ENCODE data around the gene CPNE6. TPM values are rescaled to one million over a fixed set of nuclear protein-coding genes. Genes with fewer than 3 reads are reported as not detected.

CPNE6 gene
- total RNA-seq, 1 donor from 2014 or later: not detected

- H3K9me3 Mint-ChIP-seq (ENCODE audit: unreplicated experiment): no peaks in the 10 kb centered on the region
- no peak for TF ChIP-seq CTCF (IDR thresholded peaks at IDR 0.05)
These were observed 48.3 kb downstream of the CPNE6 start for GRCh38 chr14:24119691-24120090.

DNA sequence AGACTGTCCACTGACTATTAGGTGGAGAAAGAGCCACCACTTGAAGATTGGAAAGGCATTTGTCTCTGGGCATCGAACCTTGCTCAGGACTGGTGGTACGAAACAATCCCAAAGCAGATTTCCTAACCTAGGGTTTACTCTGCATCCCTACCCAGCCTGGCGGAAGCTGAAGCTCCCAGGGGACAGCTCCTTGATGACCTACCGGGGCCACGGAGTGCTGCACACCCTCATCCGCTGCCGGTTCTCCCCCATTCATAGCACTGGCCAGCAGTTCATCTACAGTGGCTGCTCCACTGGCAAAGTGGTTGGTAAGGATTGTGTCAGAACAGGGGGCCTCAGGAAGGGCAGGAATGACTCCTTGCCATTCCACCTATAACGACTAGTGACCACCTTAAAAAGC, 49.8 kb downstream of the CPNE6 start:
- peaks cover 38% of the 10 kb centered on the region for H3K36me3 Mint-ChIP-seq (ENCODE audit: unreplicated experiment)
- peaks cover under 1% of the 10 kb centered on the region for H3K4me1 Mint-ChIP-seq (ENCODE audit: unreplicated experiment)
- H3K27ac Mint-ChIP-seq (ENCODE audit: unreplicated experiment): no peak overlapping the region
- no peak overlapping the region for H3K4me3 Mint-ChIP-seq (ENCODE audit: unreplicated experiment)
- H3K27me3 Mint-ChIP-seq (ENCODE audit: unreplicated experiment): no peaks in the 10 kb centered on the region
- no peak for TF ChIP-seq CTCF (IDR thresholded peaks at IDR 0.05)
- DNase-seq (ENCODE audit: extremely low spot score, unreplicated experiment): no peak
- no peaks in the 10 kb centered on the region for H3K9me3 Mint-ChIP-seq (ENCODE audit: unreplicated experiment)

More at GRCh38 chr14:24119691-24120090, 48.3 kb downstream of the CPNE6 start:
- no peak for DNase-seq (ENCODE audit: extremely low spot score, unreplicated experiment)
- H3K4me3 Mint-ChIP-seq (ENCODE audit: unreplicated experiment): no peak overlapping the region
- peaks cover 12% of the 10 kb centered on the region for H3K4me1 Mint-ChIP-seq (ENCODE audit: unreplicated experiment)
- no peak overlapping the region for H3K27ac Mint-ChIP-seq (ENCODE audit: unreplicated experiment)
- no peaks in the 10 kb centered on the region for H3K27me3 Mint-ChIP-seq (ENCODE audit: unreplicated experiment)
- peaks cover 38% of the 10 kb centered on the region for H3K36me3 Mint-ChIP-seq (ENCODE audit: unreplicated experiment)

GRCh38 chr14:24122416-24122815, 51.1 kb downstream of the CPNE6 start:
- Mint-ChIP-seq H3K4me1 (ENCODE audit: unreplicated experiment) (no peaks in the 10 kb centered on the region), H3K9me3 (ENCODE audit: unreplicated experiment) (no peaks in the 10 kb centered on the region), H3K27me3 (ENCODE audit: unreplicated experiment) (no peaks in the 10 kb centered on the region), H3K36me3 (ENCODE audit: unreplicated experiment) (peaks cover 38% of the 10 kb centered on the region), H3K4me3 (ENCODE audit: unreplicated experiment) (no peak overlapping the region), H3K27ac (ENCODE audit: unreplicated experiment) (no peak overlapping the region)
- DNase-seq (ENCODE audit: extremely low spot score, unreplicated experiment): no peak
- no peak for TF ChIP-seq CTCF (IDR thresholded peaks at IDR 0.05)

DNA sequence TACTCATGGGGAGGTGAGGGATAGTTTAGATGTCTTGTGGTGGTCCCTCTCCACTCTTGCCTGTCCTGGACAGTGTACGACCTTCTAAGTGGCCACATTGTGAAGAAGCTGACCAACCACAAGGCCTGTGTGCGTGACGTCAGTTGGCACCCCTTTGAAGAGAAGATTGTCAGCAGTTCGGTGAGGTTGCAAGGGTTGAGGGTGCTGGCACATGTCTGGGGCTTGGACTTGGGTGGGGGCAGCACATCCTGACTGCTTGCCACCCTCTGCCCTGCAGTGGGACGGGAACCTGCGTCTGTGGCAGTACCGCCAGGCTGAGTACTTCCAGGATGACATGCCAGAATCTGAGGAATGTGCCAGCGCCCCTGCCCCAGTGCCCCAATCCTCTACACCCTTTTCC, 51.5 kb downstream of the CPNE6 start:
- no peaks in the 10 kb centered on the region for H3K27me3 Mint-ChIP-seq (ENCODE audit: unreplicated experiment)
- no peaks in the 10 kb centered on the region for H3K4me1 Mint-ChIP-seq (ENCODE audit: unreplicated experiment)
- H3K4me3 Mint-ChIP-seq (ENCODE audit: unreplicated experiment): no peak overlapping the region
- H3K9me3 Mint-ChIP-seq (ENCODE audit: unreplicated experiment): no peaks in the 10 kb centered on the region
- no peak for TF ChIP-seq CTCF (IDR thresholded peaks at IDR 0.05)
- no peak for DNase-seq (ENCODE audit: extremely low spot score, unreplicated experiment)
- H3K36me3 Mint-ChIP-seq (ENCODE audit: unreplicated experiment): peaks cover 35% of the 10 kb centered on the region
- no peak overlapping the region for H3K27ac Mint-ChIP-seq (ENCODE audit: unreplicated experiment)

DNA sequence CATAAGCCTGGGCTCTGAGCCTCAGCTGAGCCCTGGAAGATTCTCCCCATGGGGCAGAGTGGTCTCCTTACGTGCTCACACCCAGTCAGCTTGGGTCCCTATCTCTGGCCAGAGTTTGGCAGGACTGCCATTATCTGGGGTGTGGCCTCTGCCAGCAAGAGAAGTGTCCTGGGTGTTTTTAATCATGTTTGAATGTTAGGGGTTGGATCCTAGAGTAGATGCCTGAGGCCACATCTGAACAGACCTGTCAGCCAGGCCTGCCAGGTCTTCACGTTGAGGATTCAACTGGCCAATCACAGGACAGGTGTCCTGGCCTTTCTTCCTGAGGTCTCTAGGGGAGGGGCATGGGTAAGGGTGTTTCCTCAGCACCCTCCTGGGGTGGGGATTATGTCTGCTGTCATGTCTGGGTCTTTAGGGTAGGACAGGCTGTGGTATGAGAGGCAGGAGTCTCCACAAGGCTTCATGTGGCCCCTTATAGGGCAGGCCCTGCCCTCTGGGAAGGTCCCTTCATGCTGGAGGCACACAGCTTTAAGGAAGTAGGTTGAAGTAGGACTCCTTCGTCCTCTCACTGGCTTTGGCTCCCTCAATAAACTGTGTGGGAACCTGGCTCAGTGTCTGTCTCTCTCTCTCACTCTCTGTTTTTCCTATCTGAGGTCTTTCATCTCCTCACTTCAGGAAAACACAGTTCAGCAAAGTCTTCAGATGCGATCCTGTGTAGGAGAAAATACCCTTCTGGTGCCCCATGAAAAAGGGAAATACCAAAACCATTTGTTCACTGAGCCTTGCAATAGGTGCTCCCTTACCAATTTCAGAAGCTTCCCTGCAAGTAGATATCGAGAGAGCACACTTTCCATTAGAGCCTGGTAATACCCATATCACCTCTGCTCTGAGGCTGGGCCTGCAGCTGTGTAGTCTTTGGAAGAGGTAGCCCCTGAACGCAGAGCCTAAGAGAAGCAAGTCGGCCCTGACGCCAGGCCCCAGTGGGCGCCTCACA, 52.4 kb downstream of the CPNE6 start:
- no peak for DNase-seq (ENCODE audit: extremely low spot score, unreplicated experiment)
- no peaks in the 10 kb centered on the region for H3K27me3 Mint-ChIP-seq (ENCODE audit: unreplicated experiment)
- no peak for TF ChIP-seq CTCF (IDR thresholded peaks at IDR 0.05)
- peaks cover 31% of the 10 kb centered on the region for H3K36me3 Mint-ChIP-seq (ENCODE audit: unreplicated experiment)
- no peak overlapping the region for H3K4me3 Mint-ChIP-seq (ENCODE audit: unreplicated experiment)
- no peaks in the 10 kb centered on the region for H3K4me1 Mint-ChIP-seq (ENCODE audit: unreplicated experiment)
- no peak overlapping the region for H3K27ac Mint-ChIP-seq (ENCODE audit: unreplicated experiment)
- no peaks in the 10 kb centered on the region for H3K9me3 Mint-ChIP-seq (ENCODE audit: unreplicated experiment)

All from osteocyte (in vitro differentiated cells).